Activated effector memory CD4-positive, alpha-beta T cell treated with anti-CD3 and anti-CD28 coated beads, Interleukin-2, amount 50 U/mL, for 16 hours (primary cell): Measurements from ENCODE around the gene PPP3CB.

ENCODE experiments used
- DNase-seq: peaks from one replicate; pipeline ENCODE4 v3.0.0-alpha.2; 2020

Gene PPP3CB

GRCh38 chr10:73495884-73496674, at the start of gene PPP3CB:
Gene PPP3CB, minus strand, starts transcription at chr10:73496024. Its CDS starts 135 bp downstream, at chr10:73495889.
- peak; percentile 96 for DNase-seq

- no peak for DNase-seq
Measured at GRCh38 chr10:73545357-73545756, 49.5 kb upstream of the PPP3CB start.

- DNase-seq: no peak
Measured at GRCh38 chr10:73537709-73538108, 41.9 kb upstream of the PPP3CB start.

DNA sequence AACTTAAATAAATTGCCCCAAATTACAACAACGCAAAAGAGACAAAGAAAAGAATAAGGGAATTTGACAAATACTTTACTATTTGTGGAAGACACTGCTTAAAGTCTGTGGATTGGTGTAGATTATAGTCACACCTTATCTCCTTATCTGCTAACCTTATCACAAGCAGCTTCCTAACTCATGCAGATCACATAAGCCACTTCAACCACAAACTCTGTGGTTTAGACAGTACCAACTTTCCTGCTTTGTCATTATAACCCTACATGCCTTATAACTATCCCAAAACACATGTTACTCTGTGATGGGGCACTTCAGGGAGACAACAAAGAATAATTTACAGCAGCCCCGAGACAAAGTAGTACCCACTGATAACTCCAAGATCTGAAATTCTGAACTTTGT, 41.5 kb upstream of the PPP3CB start:
- no peak for DNase-seq

- no peak for DNase-seq
Measured at GRCh38 chr10:73534857-73535256, 39.0 kb upstream of the PPP3CB start.

DNA sequence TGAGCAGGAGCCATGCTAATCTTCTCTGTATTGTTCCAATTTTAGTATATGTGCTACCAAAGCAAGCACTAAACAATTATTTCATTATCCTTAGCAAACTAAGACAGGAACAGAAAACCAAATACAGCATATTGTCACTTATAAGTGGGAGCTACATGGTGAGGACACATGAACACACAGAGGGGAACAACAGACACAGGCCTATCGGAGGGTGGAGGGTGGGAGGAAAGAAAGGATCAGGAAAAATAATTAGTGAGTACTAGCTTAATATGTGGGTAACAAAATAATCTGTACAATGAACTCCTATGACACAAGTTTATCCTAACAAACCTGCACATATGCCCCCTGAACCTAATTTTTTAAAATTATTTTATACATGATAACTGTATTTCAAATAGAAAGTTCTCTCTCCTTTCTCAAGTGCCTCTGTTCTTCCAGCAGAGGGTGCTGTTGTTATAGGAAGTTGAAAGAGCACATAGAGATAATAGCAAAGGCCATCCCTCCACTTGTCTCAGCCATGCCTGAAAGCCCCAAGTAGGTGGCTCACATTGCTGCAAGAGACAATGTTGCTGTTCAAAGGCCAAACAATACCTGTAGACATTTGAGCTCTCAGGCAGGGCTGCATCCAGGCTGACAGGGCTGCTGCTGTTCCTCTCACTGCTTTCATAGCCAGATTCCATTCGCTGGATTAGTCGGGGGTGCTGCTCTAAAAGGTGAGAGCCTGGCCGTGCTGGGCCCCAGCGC, 33.4 kb upstream of the PPP3CB start:
- peak; percentile 71 for DNase-seq

GRCh38 chr10:73522263-73522662, 26.4 kb upstream of the PPP3CB start:
- no peak for DNase-seq

DNA sequence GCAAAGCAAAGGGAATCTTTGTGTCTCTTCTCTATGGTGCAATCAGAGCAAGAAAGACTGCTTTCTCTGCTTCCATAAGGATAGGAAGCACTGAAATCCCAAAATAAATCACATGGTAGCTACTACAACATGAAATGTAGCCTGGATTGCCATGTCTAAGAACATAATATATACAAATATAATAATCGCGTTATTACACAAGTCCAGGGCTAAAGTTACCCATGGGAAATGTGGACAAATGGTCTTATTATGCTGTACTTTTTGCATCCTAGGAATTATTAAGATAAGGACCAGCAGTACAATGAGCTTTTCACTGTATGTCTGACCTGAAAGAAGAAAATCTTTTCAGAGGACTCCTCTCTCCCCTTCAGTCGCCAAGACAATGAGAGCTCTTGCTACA, 23.5 kb upstream of the PPP3CB start:
- no peak for DNase-seq

- DNase-seq: no peak
Measured at GRCh38 chr10:73517166-73517888, 21.5 kb upstream of the PPP3CB start.

DNA sequence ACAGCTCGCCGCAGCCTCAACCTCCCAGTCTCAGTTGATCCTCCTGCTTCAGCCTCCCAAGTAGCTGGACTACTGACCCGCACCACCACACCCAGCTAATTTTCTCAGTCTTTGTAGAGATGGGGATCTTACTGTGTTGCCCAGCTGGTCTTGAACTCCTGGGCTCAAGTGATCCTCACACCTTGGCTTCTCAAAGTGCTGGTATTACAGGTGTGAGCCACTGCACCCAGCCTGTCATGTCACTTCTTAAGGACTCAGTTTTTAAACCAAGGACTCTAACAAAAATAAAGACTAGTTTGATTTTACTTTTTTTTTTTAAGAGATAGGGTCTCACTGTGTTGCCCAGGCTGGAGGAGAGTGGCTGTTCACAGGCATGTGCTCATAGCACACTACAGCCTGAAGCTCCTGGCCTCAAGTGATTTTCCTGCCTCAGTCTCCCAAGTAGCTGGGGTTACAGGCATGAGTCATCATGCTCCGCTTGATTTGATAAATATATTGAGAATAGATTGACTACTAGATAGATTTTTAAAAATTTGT, 16.5 kb upstream of the PPP3CB start:
- no peak for DNase-seq

GRCh38 chr10:73509695-73510094, 13.9 kb upstream of the PPP3CB start:
- DNase-seq: no peak

- no peak for DNase-seq
Measured at GRCh38 chr10:73506491-73506890, 10.7 kb upstream of the PPP3CB start.

- no peak for DNase-seq
Measured at GRCh38 chr10:73506074-73506473, 10.2 kb upstream of the PPP3CB start.

- no peak for DNase-seq
Measured at GRCh38 chr10:73503037-73503436, 7.2 kb upstream of the PPP3CB start.

DNA sequence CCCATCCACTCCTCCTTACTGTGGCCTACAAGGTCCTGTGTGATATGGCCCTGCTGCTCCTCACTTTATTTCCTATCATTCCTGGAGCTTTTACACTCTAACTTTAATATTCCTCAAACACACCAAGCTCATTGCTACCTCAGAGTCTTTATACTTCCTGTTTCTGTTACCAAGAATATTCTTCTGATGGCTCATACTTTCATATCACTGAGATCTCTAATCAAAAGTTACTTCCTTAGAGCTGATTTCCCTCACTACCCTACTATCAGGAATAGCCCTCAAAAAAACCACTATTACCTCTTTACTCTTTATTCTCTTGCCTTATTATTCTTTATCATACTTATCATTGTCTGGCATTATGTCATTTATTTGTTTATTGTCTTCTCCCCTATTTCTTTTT, 5.8 kb upstream of the PPP3CB start:
- no peak for DNase-seq

GRCh38 chr10:73497623-73498022, 1.8 kb upstream of the PPP3CB start:
- DNase-seq: no peak

- peak; percentile 96 for DNase-seq
Measured at GRCh38 chr10:73495226-73495883, 469 bp downstream of the PPP3CB start.

DNA sequence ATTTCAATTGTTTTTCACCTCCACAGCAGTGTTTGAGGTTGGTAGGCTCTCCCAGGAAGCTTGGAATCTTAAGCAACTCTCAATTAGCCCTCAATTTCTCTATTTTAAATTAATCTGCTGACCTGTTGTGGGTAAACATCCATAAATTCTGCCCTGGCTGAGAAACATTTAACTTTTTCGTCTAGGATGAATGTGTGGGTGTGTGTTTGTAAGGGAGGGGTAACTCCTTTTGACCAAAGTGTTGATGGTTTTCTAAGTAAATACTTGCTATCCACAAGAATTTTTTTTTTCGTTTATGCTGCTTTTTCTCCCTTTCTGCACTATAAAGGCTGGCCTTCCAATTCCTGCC, 973 bp downstream of the PPP3CB start:
- DNase-seq: no peak

- no peak for DNase-seq
Measured at GRCh38 chr10:73494213-73494612, 1.6 kb downstream of the PPP3CB start.

- no peak for DNase-seq
Measured at GRCh38 chr10:73493781-73494180, 2.0 kb downstream of the PPP3CB start.

GRCh38 chr10:73486601-73487000, 9.2 kb downstream of the PPP3CB start:
- DNase-seq: no peak

GRCh38 chr10:73485320-73485719, 10.5 kb downstream of the PPP3CB start:
- no peak for DNase-seq

GRCh38 chr10:73480158-73480557, 15.7 kb downstream of the PPP3CB start:
- no peak for DNase-seq
